Activated T-cell treated with anti-CD3 and anti-CD28 coated beads for 1 hour (primary cell): ENCODE data around the gene ENOX2.

Experiments used
- DNase-seq: peaks from one replicate; pipeline ENCODE4 v3.0.0-alpha.2; 2020; ENCODE audit warnings: low read depth

Gene ENOX2

DNA sequence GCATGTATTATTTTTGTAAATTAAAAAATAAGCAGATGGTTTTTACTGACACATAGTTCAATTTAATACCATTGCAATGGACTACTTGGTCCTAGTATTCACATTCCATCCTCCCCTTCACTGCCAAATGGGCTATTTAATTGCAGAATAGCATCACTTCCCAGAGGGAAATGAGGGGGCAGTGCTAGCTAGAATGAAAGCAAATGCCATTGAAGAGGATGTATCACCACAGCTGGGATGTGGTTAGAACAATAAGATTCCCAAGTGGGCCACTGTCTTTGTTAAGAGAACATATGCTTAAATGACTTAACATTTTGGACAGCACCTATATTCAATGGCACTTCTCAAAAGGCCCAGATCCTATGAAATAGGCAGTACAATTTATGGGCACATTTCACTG, 276.5 kb downstream of the ENOX2 start:
- no peak for DNase-seq

DNA sequence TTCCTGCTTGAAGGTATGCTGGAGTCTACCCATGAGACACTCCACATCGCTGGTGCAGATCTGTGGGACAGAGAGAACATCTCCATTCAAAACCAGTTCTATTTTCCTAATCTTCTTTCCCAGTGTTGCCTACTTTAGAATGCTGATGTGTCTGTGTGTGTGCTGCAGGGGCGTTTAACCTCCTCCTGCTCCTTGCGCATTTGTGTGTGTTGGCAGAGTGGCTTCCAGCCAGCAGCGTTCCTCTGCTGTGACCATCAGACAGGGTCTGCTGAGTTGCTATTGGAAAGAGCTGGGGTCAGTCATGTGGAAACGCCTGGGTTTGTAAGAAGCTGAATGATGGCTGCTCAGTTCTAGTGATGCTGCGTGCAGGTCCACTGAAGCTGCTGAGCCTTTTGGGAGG, 277.6 kb downstream of the ENOX2 start:
- DNase-seq, result no peak

DNA sequence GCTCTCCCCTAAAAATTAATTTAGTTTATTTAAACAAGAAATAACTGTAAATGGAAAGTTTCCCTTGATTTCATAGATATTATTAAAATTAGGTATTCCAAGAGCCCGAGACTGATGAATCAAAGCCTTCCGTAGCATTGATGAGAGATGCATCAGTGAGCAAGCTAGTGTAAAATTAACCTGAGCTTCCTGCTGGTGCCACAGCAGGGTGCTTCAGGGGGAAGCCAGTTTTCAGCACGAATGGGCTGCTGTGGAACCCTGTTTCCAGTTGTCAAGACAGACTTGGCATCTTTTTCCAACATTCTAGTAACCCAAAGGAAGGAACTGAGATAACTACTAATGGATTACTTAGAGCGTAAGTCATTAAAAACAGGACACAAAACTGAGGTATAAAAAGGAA, 279.5 kb downstream of the ENOX2 start:
- DNase-seq, result no peak

DNA sequence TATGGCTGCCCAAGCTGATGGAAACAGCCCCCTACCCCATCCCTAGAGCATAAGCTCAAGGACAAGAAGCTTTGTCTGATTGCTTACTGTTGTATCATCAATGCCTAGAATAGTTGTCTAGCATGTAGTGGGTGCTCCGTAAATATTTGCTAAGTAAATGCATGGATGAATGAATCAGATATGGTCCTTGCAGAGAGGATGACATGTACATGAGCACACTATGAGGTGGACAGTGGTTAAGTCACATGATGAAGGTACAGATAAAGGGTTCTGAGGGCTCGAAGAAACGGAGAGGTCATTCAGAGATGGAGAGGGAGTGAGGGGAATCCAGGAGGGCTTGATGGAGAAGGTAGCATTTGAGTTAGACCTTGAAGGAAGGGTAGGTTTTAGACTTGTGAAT, 287.1 kb downstream of the ENOX2 start:
- no peak for DNase-seq

DNA sequence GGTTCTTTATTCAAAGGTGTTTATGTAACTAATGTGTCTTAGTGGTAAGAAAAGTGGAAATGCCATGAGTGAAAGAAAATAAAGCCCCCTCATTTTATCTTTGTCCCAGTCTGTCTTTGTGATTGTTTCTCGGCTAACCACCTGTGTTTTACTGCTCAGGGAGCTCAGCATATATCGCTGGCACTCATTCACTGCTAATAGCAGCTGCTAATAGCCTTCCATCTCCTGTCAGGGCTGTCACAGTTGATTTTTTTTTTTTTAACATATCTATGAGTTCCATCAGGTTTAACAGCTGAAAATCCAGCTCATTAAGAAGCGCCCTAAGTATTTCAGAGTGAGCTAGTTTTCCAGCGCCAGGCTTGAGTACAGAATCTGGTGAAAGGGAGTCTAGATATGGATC, 295.6 kb downstream of the ENOX2 start:
- DNase-seq, result no peak

DNA sequence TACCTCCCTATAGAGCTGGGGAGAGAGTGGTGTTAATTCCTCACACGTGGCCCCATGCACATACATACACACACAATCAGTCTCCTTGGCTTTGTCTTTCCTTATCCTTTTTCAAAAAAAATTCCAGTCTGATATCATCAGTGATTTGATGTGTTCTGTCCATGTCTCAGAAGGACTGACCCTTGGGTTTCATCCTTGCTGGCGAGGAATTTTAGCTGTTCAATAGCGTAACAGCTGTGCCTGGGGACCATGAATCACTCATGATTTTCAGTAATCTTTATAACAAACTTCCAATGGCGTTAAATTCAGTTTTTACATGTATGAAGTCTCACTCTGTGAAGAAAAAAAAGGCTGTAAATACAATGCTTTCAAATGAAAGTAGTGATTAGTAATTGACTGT, 296.6 kb downstream of the ENOX2 start:
- DNase-seq, result no peak

DNA sequence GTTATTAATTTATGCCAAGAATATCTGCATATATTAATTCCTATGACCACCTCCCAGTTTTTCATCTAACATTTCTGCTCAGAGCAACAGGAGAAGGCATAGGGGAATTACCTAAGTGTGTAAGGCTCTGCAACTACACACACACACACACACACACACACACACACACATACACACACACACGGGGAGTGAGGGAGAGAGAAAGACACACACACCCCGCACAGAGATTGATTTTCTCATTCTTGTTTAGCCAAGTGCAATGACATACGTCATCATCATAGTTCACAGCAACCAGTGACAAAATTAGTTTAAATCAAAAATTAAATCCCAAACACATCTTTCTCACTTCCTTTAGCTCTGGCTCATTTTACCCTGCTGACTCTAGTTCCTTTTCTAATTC, 298.1 kb downstream of the ENOX2 start:
- no peak for DNase-seq

DNA sequence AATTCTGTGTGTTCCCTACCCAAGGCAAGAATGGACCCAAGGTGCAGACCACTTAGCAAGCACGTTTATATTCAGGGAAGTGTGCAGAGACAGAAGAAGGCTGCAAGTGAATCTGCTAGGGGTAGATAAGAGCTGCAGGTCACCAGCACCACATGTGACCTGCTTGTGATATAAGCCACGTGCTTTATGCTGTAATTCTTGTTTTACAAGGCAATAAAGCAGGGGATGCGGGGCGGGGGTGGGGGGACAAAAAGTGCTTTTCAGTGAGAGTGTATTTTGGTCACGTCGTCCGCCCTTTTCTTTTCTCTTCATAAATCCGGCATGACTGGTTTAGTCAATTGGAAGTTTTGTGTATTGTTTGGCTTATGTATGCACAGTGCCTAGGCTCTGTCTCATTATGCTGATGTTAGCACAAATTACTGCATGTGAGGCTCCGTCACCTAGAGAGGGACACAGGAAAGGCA, 308.5 kb downstream of the ENOX2 start:
- DNase-seq, result no peak

DNA sequence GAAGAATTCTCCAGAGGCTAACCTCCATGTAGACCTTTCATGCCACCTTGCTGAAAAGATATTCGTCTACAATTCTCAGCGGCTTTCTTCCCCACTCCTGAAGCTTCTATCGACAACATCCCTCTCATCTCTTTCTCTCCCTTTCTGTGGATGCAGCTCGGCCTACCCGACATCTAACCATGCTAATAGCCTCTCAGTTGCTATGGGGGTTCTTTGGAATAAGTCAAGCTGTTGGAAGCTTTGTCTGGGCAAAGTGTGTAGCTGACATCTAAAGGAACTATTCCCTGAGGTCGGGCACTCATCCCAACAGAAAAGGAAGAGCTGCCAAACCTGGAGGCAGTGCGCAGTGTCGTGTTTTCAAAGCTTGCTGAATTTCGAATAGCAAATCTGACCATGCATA, 309.1 kb downstream of the ENOX2 start:
- DNase-seq, result no peak

DNA sequence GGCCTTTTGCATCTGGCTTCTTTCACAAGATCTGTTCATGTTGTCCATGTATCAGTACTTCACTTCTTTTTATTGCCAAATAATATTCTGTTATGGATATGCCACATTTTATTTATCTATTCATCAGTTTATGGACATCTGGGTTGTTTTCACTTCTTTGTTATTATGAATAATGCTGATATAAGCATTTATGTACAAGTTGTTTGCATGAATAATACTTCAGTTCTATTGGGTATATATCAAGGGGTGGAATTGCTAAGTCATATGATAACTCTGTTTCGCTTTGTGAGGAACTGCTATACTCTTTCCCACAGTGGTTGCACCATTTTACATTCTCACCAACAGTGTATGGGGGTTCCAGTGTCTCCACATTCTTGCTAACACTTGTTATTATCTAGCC, 310.8 kb downstream of the ENOX2 start:
- no peak for DNase-seq

DNA sequence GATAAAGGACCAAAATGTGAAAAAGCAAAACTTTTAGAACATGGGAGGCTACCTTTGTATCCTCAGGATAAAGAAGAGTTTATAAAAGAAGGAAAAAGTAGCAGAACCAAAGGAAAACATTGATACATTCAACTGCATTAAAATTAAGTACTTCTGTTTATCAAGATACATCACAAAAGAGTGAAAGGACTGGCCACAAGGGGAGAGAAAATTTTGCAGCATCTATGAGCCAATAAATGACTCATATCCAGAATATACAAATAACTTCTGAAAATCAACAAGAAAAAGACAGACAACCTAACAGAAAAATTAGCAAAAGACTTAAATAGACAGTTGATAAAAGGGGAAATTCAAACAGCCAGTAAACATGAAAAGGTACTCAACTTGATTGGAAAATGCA, 324.1 kb downstream of the ENOX2 start:
- no peak for DNase-seq

DNA sequence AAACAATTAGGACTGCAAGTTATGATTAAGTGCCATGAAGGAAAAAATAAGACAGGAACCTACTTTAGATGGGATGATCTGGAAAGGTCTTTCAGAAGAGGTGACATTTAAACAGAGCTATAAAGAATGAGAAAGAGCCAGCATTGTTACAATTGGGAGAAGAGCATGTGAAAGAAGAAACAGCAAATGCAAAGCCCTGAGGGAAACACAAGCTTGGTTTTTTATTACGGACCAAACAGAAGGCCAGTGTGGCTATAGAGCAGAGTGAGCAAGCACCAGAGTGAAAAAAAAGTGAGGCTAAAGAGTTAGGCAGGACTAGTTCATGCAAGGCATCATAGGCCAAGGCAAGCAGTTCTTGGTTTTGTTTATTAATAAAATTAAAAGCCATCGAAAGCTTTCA, 325.6 kb downstream of the ENOX2 start:
- DNase-seq, result no peak

DNA sequence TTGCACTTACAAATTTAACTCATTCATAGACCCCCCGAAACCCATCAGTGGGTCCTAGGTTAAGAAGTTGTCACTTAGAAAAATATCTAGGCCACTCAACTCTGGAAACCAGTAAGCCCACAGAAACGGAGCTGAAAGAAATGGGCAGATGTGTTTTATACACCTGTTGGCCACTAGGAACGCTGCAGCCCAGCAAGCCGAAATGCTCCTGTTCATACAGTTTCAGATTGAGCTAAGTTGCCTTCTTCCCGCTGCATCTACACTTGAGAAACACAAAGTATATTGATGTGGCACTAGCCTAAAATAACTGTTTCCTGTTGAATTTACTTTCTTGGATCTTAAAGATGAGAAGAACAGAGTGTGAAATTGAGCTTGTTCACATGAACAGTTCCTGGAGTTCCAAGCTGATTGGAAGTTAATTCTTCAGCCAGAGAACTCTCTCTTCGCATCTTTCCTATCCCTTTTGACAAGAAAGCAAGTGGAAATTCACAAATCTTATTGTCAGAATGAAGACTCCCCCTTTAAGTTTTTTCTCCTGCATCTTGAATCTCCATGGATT, 327.1 kb downstream of the ENOX2 start:
- no peak for DNase-seq
